ENCODE data around the gene PHF21A. TPM values are rescaled to one million over a fixed set of nuclear protein-coding genes. Genes with fewer than 3 reads are reported as not detected.

The PHF21A gene
- polyA plus RNA-seq, 3 donors = 6.2 to 95.2 (median 14.0) TPM

- H3K27me3 ChIP-seq (ENCODE audit: control insufficient read depth in 2 of 2, insufficient read depth in 2 of 2, low read length in 2 of 2) = no peaks in the 10 kb centered on the region
- H2AFZ ChIP-seq (ENCODE audit: insufficient read depth, low read depth, low read length, poor library complexity, severe bottlenecking) = no peak overlapping the region
- H3K4me3 Mint-ChIP-seq = no peak overlapping the region
- no peaks in the 10 kb centered on the region for H3K9me3 Mint-ChIP-seq
- no peak overlapping the region for H3K27ac ChIP-seq (ENCODE audit: low read depth in 1 of 2, low read length in 2 of 2)
- no peak overlapping the region for H3K4me3 ChIP-seq (replicated peaks in 1 of 3; ENCODE audit: low read depth in 2 of 3, low read length in 3 of 3)
- no peaks in the 10 kb centered on the region for H3K9me3 ChIP-seq (replicated peaks in 1 of 2; ENCODE audit: control insufficient read depth in 1 of 2, insufficient read depth in 1 of 2, low read length in 2 of 2)
- H3K4me1 Mint-ChIP-seq = no peaks in the 10 kb centered on the region
- no peak overlapping the region for H3K4me2 ChIP-seq (replicated peaks; ENCODE audit: extremely low read depth, low read length, poor library complexity, severe bottlenecking)
- H3K36me3 ChIP-seq (replicated peaks in 1 of 2; ENCODE audit: control insufficient read depth in 1 of 2, insufficient read depth in 2 of 2, low read length in 2 of 2) = peaks cover 80 to 92% of the 10 kb centered on the region in 2 donors
- H3K27ac Mint-ChIP-seq = peak overlapping the region in 1 of 7 donors; percentile 16
- H4K20me1 ChIP-seq (ENCODE audit: insufficient read depth, low read length) = peaks cover 56% of the 10 kb centered on the region
- H3K36me3 Mint-ChIP-seq = peaks cover 12 to 53% of the 10 kb centered on the region in 2 donors
- H3K27me3 Mint-ChIP-seq (ENCODE audit: low read depth in 3 of 3) = peaks cover 0 to 2% (median 0%) of the 10 kb centered on the region in 3 donors
- H3K79me2 ChIP-seq (ENCODE audit: insufficient read depth, low read length) = no peaks in the 10 kb centered on the region
- intact Hi-C loops (cut with micrococcal nuclease) = no loop called here
- H3K9ac ChIP-seq (ENCODE audit: insufficient read depth, low read length, poor library complexity, severe bottlenecking) = no peak overlapping the region
- TF ChIP-seq, protein P1, sequence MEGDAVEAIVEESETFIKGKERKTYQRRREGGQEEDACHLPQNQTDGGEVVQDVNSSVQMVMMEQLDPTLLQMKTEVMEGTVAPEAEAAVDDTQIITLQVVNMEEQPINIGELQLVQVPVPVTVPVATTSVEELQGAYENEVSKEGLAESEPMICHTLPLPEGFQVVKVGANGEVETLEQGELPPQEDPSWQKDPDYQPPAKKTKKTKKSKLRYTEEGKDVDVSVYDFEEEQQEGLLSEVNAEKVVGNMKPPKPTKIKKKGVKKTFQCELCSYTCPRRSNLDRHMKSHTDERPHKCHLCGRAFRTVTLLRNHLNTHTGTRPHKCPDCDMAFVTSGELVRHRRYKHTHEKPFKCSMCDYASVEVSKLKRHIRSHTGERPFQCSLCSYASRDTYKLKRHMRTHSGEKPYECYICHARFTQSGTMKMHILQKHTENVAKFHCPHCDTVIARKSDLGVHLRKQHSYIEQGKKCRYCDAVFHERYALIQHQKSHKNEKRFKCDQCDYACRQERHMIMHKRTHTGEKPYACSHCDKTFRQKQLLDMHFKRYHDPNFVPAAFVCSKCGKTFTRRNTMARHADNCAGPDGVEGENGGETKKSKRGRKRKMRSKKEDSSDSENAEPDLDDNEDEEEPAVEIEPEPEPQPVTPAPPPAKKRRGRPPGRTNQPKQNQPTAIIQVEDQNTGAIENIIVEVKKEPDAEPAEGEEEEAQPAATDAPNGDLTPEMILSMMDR (IDR thresholded peaks at IDR 0.05) = no peak
- no peak for DNase-seq
- H3K4me1 ChIP-seq (ENCODE audit: control insufficient read depth in 1 of 2, insufficient read depth in 2 of 2, low read length in 2 of 2) = no peaks in the 10 kb centered on the region
- WGBS (ENCODE audit: insufficient coverage) = no CpG with 5 or more reads among the region's 2 CpGs
These were observed 152.4 kb downstream of the PHF21A start for GRCh38 chr11:45968901-45969300.

- no peak overlapping the region for H3K27ac ChIP-seq (ENCODE audit: low read depth in 1 of 2, low read length in 2 of 2)
- no peaks in the 10 kb centered on the region for H3K27me3 ChIP-seq (ENCODE audit: control insufficient read depth in 2 of 2, insufficient read depth in 2 of 2, low read length in 2 of 2)
- Mint-ChIP-seq H3K9me3 (no peaks in the 10 kb centered on the region), H3K4me1 (no peaks in the 10 kb centered on the region), H3K27me3 (ENCODE audit: low read depth in 3 of 3) (no peaks in the 10 kb centered on the region), H3K27ac (no peak overlapping the region), H3K4me3 (no peak overlapping the region), H3K36me3 (peaks cover 19 to 52% of the 10 kb centered on the region in 2 donors)
- no peak overlapping the region for H3K9ac ChIP-seq (ENCODE audit: insufficient read depth, low read length, poor library complexity, severe bottlenecking)
- intact Hi-C loops (cut with micrococcal nuclease) = no loop called here
- DNase-seq = no peak
- no peak overlapping the region for H3K4me3 ChIP-seq (replicated peaks in 1 of 3; ENCODE audit: low read depth in 2 of 3, low read length in 3 of 3)
- no peaks in the 10 kb centered on the region for H3K79me2 ChIP-seq (ENCODE audit: insufficient read depth, low read length)
- H3K4me2 ChIP-seq (replicated peaks; ENCODE audit: extremely low read depth, low read length, poor library complexity, severe bottlenecking) = no peak overlapping the region
- no CpG with 5 or more reads among the region's 2 CpGs for WGBS (ENCODE audit: insufficient coverage)
- no peaks in the 10 kb centered on the region for H3K4me1 ChIP-seq (ENCODE audit: control insufficient read depth in 1 of 2, insufficient read depth in 2 of 2, low read length in 2 of 2)
- TF ChIP-seq, protein P1 (IDR thresholded peaks at IDR 0.05) = no peak
- no peak overlapping the region for H2AFZ ChIP-seq (ENCODE audit: insufficient read depth, low read depth, low read length, poor library complexity, severe bottlenecking)
- H3K36me3 ChIP-seq (replicated peaks in 1 of 2; ENCODE audit: control insufficient read depth in 1 of 2, insufficient read depth in 2 of 2, low read length in 2 of 2) = peaks cover 72 to 90% of the 10 kb centered on the region in 2 donors
- peaks cover 46% of the 10 kb centered on the region for H4K20me1 ChIP-seq (ENCODE audit: insufficient read depth, low read length)
- H3K9me3 ChIP-seq (replicated peaks in 1 of 2; ENCODE audit: control insufficient read depth in 1 of 2, insufficient read depth in 1 of 2, low read length in 2 of 2) = no peaks in the 10 kb centered on the region
These were observed 153.7 kb downstream of the PHF21A start for GRCh38 chr11:45967506-45967905.

All from CD14-positive monocyte (primary cell).